Suprapubic skin (tissue), 3 donors: ENCODE results near the gene MYO1C.

ENCODE experiments used
- EP300 ChIP-seq: sonication (generic); formaldehyde crosslinking; IDR thresholded peaks from one replicate; pipeline ENCODE4 v1.6.1; 2017; ENCODE audit warnings: antibody characterized with exemption
- TF ChIP-seq, protein P1 (sequence below), 2 donors: fragments of 200-600 bp in 1 of 2; fragments of 450-650 bp in 1 of 2; sonication (generic) in 1 of 2; IDR thresholded peaks; one replicate each; pipeline ENCODE4 v1.5.1; 2016 to 2019; ENCODE audit warnings: antibody characterized with exemption in 2 of 2, mild to moderate bottlenecking in 1 of 2, moderate library complexity in 1 of 2

DNA sequence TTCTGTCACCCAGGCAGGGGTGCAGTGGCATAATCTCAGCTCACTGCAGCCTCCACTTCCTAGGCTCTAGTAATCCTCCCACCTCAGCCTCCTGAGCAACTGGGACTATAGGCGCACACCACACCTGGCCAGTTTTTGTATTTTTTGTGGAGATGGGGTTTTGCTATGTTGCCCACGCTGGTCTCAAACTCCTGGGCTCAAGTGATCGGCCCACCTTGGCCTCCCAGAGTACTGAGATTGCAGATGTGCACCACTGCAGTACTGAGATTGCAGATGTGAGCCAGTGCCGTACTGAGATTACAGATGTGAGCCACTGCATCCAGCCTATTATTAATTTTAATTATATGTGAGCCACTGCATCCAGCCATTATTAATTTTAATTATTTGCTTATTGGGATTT is 50.3 kb downstream of the MYO1C start:
- TF ChIP-seq, protein P1, sequence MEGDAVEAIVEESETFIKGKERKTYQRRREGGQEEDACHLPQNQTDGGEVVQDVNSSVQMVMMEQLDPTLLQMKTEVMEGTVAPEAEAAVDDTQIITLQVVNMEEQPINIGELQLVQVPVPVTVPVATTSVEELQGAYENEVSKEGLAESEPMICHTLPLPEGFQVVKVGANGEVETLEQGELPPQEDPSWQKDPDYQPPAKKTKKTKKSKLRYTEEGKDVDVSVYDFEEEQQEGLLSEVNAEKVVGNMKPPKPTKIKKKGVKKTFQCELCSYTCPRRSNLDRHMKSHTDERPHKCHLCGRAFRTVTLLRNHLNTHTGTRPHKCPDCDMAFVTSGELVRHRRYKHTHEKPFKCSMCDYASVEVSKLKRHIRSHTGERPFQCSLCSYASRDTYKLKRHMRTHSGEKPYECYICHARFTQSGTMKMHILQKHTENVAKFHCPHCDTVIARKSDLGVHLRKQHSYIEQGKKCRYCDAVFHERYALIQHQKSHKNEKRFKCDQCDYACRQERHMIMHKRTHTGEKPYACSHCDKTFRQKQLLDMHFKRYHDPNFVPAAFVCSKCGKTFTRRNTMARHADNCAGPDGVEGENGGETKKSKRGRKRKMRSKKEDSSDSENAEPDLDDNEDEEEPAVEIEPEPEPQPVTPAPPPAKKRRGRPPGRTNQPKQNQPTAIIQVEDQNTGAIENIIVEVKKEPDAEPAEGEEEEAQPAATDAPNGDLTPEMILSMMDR (IDR thresholded peaks at IDR 0.05), result no peak
- no peak for TF ChIP-seq EP300
